HG03342 (cell line): ENCODE results near the gene GAL.

Experiments used
- ATAC-seq: cut with Tn5 transposase; IDR thresholded peaks from one replicate; pipeline ENCODE4 v1.9.1; 2021; ENCODE audit warnings: mild to moderate bottlenecking, moderate library complexity; ENCODE audit not compliant: unreplicated experiment

The GAL gene

DNA sequence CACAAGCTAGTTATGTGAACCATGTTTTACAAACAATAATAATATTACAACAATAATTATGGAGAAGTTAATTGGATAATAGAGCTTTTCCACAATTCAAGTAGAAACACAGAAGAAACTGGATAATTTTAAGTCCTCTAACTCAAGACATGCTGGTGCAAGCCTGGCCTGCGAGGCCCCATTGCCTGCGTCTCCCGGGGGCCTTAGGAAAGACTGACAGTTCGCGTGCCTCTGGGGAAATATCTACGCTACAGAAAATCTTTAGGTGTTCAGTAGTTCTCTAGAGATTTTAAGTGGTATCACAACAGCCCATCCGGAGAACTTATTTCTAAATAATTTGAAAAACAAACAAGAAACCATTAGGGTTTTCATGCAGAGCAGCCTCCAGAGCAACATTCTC, 23.2 kb downstream of the GAL start:
- no peak for ATAC-seq

DNA sequence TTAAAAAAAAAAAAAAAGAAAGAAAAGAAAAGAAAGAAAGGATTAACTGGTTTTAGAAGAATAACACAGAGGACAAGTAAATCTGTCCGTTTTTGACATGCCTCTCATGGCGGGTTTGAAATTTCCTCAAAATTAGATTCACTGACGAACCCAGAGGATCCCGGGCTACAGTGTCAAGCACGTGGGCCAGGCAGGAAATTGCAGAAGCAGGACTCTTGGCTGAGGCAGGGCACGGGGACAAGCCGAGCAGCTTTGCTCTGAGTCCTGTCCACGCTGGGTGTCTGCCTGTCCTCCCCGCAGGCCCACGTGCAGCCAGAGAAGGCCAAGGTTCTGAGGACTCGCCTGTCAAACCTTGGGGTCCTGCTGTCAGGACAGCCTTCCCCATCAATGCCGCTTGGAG, 24.7 kb downstream of the GAL start:
- ATAC-seq, result no peak

DNA sequence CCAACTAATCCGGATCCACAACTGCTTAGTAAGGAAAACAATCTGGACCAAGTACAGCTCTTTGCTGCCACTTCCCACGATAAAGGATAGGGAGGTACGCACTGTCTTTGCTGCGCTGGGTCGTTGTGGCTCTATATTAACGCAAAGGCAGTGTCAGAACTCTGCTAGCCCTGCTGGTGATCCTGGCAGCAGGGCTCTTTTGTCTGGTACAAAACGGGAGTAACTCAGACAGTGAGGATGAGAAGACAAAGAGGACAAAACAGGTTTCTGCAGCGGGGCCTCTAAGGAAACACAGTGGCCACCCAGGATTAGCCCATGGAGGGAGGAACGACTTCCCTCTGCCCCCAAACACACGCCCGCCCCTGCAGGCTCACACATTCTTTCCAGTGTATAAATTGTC, 26.1 kb downstream of the GAL start:
- ATAC-seq, result no peak

DNA sequence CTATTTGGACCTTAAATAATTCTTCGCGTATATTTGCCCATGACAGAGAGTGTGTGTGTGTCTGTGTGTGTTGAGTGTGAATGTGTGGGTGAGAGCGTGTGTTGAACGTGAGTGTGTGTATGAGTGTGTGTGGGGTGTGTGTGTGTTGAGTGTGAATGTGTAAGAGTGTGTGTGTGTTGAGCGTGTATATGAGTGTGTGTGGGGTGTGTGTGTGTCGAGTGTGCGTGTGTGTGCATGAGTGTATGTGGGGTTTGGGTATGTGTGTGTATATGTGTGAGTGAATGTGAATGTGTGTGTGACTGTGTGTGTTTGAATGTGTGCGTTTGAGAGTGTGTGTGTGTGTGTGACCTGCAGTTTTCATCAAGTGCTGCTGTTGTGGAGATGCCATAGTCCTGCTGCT, 26.8 kb downstream of the GAL start:
- no peak for ATAC-seq

DNA sequence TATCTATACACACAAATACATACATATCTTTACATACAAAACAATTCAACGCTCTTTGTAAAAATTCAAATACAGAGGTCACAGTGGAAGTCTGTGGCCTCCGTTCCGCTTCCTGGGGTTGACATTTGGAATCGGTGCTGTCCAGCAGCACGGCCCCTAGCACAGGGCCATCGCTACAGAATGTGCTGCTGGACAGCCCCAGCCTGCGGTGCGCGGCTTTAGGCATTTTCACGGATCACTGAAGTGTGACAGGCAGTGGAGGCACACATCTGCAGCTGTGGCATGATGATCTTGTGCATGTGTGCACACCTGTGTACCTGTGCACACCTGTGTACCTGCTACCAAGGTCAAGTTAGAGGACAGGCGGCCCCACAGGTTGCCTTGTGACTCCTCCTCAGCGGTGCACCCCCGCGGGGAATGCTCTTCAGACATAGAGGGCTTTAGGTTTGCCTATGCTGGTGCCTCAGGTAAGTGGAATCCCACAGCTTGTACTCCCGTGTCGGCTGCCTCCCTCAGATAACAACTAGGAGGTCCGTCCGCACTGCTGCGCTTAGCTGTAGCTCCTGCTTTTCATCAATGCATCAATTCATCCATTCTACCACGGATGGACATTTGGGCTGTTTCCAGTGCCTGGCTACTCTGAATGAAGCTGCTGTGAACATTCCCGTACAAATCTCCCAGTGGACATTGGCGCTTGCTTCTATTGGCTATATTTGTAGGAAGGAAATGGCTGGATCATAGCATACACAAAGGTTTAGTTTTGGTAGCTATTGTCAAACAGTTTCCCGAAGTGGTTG, 29.9 kb downstream of the GAL start:
- no peak for ATAC-seq

DNA sequence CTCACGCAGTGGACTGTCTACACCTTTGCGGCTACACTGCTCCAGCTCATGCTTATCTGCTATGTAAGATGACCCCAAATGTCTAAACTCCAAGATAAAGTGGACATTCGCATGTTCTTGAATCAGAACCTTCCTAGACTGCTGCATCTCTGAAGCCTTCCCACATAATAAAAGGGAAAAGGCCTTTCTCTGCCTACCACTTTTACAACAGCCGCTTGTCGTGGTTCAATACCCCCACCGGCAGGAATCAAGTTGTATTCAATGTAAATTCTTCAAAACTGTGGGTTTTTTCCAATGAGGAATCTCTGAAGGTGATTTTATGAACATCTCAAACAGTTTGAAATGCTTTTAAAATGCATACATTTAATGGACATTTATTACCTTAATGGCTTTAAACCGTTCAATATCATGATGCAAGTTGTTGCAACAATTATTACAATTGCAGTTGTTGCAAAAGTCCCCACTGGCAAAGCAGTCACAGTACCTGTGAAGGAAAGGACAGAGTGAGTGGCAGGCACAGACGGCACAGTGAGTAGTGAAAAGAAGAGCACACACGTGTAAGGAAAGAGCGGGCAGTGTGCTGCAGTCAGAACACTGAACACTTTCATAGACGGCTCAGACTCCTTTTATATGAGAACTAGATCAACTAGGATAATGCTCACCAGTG, 31.2 kb downstream of the GAL start:
- ATAC-seq, result no peak

DNA sequence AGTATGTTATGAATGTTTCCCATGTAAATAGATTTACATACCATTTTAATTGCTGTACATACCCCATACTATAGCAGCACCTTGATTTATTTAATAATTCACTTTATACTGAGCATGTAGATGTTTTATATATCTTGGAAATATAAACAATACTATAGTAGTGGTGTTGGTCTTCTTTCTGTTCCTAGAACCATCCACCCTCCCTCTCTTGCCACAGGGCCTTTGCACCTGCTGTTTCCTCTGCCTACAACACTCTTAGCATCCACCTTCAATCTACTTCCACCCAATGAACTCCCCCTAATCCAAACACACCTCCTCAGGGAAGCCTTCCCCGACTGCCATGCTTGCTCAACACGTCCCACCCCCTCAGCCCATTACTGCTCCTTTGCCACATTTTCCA, 36.7 kb downstream of the GAL start:
- no peak for ATAC-seq

DNA sequence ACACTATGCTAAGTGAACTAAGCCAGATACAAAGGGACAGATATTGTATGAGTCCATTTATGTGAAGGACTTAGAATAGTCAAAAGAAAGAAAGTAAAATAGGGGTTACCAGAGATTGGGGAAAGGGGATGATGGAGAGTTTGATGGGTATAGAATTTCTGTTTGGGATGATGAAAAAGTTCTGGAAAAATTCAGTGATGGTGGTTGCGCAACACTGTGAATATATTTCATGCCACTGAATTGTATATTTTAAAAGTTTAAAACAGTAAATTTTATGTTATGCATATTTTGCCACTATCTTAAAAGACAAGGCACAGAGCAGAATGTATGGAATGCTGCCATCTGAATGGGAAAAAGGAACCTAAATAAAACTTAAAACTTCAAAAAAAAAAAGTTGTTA, 37.8 kb downstream of the GAL start:
- no peak for ATAC-seq

DNA sequence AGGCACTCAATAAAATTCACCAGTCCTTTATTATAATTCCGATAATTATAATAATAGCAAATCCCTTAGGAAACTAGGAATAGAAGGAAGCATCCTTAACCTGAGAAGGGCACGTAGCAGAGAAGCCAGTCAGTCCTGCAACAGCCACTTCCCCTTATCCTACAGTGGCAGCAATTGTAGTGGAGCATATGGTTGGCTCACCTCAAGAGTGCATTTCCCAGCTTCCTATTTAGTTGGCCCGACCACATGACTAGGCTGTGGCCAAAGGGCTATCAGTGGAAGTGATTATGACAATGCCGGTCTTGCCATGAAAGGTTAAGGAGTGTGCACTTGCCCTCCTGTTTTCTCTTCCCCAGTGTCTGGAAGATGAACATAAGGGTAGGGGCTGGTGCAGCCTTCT, 39.9 kb downstream of the GAL start:
- no peak for ATAC-seq

DNA sequence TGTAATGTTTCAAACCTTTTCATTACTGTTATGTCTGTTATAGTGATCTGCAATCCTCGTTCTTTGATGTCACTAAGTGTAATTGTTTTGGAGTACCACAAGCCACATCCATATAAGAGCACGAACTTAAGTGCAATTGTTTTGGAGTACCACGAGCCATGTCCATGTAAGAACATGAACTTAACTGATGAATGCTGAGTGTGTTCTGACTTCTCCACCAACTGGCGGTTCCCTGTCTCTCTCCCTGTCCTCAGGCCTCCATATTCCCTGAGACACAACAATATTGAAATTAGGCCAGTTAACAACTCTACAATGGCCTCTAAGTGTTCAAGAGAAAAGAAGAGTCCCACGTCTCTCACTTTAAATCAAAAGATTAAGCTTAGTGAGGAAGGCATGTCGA, 43.4 kb downstream of the GAL start:
- no peak for ATAC-seq

DNA sequence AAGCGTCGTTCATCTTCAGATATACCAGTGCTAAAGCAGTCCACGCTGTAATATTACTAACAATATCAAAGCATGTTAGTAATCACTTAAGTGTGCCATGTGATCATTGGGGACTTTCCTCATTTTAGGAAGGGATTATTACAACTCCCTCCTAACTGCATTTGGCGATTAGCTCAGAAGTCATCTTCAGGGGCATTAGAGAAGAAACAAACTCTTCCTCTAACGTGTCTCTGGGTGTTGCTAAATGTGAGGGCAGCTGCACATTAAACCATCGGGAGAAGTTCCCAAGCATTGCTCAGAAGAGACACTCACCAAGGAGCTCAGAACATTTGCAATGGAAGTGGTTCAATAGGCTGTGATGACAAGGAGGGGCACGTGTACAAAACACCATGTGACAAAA, 49.8 kb downstream of the GAL start:
- no peak for ATAC-seq

DNA sequence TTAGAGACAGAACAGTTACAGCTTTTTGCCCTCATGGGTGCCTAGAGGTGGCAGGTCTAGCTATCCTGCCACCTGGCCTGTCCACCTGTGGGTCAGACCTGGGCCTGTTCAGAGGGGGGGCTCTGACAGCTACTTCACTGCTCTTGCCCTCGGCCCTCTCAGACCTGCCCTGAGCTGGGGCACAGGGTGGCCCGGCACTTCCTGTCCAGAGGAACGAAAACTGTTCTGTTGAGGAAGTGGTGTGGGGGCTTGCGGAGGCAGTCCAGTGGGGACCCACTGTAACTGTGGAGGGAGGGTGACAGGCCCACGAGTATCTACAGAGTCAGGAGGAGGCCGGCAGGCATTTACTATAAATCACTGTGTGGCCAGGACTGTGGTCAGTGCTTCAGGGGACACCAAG, 50.8 kb downstream of the GAL start:
- ATAC-seq, result no peak

DNA sequence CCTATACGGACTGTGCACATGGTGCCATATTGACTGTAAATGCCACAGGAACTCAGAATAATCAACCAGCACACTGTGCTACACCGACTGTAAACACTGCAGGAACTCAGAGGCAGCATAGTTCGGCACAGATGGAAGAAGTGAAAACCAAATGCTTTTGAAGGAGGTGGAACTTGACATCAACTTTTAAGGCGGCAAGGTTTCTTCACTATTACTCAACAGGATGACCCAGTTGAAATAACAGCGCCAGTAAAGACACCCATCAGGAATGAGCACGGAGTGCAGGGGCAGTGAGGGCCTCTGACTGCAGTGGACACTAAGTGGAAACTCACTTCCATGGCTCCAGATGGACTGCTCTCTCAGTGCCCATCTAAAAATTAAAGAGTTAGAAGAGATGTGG, 51.3 kb downstream of the GAL start:
- no peak for ATAC-seq
